ENCODE data around the gene AMMECR1. TPM values are rescaled to one million over a fixed set of nuclear protein-coding genes. Genes with fewer than 3 reads are reported as not detected.
"Not testable (repeated sequence)": the region's sequence is repeated elsewhere in the genome, so short reads cannot be mapped to it uniquely, and the experiment has no call there.

AMMECR1 gene
- total RNA-seq, 1 donor from 2014 or later: 17.8 TPM

- H3K27me3 Mint-ChIP-seq (ENCODE audit: low read depth): no peaks in the 10 kb centered on the region
- no peaks in the 10 kb centered on the region for H3K4me1 Mint-ChIP-seq (ENCODE audit: low read depth)
- no peaks in the 10 kb centered on the region for H3K36me3 Mint-ChIP-seq (ENCODE audit: low read depth)
- no peak overlapping the region for H3K27ac Mint-ChIP-seq (ENCODE audit: unreplicated experiment)
- TF ChIP-seq CTCF (IDR thresholded peaks at IDR 0.05): no peak
- no peak for DNase-seq (ENCODE audit: low spot score)
- H3K9me3 Mint-ChIP-seq (ENCODE audit: low read depth): no peaks in the 10 kb centered on the region
- no peak overlapping the region for H3K4me3 Mint-ChIP-seq (ENCODE audit: unreplicated experiment)
Measured at GRCh38 chrX:110155759-110156158, 162.1 kb downstream of the AMMECR1 start.

DNA sequence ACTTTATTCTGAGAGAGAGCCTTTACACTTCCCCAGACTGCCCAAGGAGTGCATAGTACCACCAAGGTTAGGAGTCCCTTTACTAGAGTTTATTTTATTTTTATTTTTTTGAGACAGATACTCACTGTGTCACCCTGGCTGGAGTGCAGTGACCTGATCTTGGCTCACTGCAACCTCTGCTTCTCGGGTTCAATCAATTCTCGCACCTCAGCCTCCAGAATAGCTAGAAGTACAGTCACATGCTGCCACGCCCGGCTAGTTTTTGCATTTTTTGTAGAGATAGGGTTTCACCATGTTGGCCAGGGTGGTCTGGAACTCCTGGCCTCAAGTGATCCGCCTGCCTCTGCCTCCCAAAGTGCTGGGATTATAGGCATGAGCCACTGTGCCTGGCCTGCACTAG, 163.6 kb downstream of the AMMECR1 start:
- not testable (repeated sequence) for H3K4me1 Mint-ChIP-seq (ENCODE audit: low read depth); H3K27me3 Mint-ChIP-seq (ENCODE audit: low read depth); H3K36me3 Mint-ChIP-seq (ENCODE audit: low read depth); DNase-seq (ENCODE audit: low spot score); H3K4me3 Mint-ChIP-seq (ENCODE audit: unreplicated experiment); H3K9me3 Mint-ChIP-seq (ENCODE audit: low read depth); H3K27ac Mint-ChIP-seq (ENCODE audit: unreplicated experiment)

GRCh38 chrX:110153896-110154295, 164.0 kb downstream of the AMMECR1 start:
- Mint-ChIP-seq H3K36me3 (ENCODE audit: low read depth) (no peaks in the 10 kb centered on the region), H3K27me3 (ENCODE audit: low read depth) (no peaks in the 10 kb centered on the region), H3K27ac (ENCODE audit: unreplicated experiment) (no peak overlapping the region), H3K4me1 (ENCODE audit: low read depth) (no peaks in the 10 kb centered on the region), H3K4me3 (ENCODE audit: unreplicated experiment) (no peak overlapping the region), H3K9me3 (ENCODE audit: low read depth) (no peaks in the 10 kb centered on the region)
- DNase-seq (ENCODE audit: low spot score): no peak
- no peak for TF ChIP-seq CTCF (IDR thresholded peaks at IDR 0.05)

- Mint-ChIP-seq H3K27me3 (ENCODE audit: low read depth) (no peaks in the 10 kb centered on the region), H3K9me3 (ENCODE audit: low read depth) (no peaks in the 10 kb centered on the region), H3K36me3 (ENCODE audit: low read depth) (peaks cover 2% of the 10 kb centered on the region), H3K4me3 (ENCODE audit: unreplicated experiment) (no peak overlapping the region), H3K27ac (ENCODE audit: unreplicated experiment) (no peak overlapping the region), H3K4me1 (ENCODE audit: low read depth) (no peaks in the 10 kb centered on the region)
- no peak for TF ChIP-seq CTCF (IDR thresholded peaks at IDR 0.05)
- no peak for DNase-seq (ENCODE audit: low spot score)
Measured at GRCh38 chrX:110153244-110153643, 164.6 kb downstream of the AMMECR1 start.

GRCh38 chrX:110146521-110146920, 171.4 kb downstream of the AMMECR1 start:
- Mint-ChIP-seq H3K9me3 (ENCODE audit: low read depth) (no peaks in the 10 kb centered on the region), H3K27ac (ENCODE audit: unreplicated experiment) (no peak overlapping the region), H3K4me3 (ENCODE audit: unreplicated experiment) (no peak overlapping the region)

More at GRCh38 chrX:110146521-110146920, 171.4 kb downstream of the AMMECR1 start:
- no peaks in the 10 kb centered on the region for H3K4me1 Mint-ChIP-seq (ENCODE audit: low read depth)
- no peaks in the 10 kb centered on the region for H3K27me3 Mint-ChIP-seq (ENCODE audit: low read depth)
- peaks cover 2% of the 10 kb centered on the region for H3K36me3 Mint-ChIP-seq (ENCODE audit: low read depth)
- no peak for DNase-seq (ENCODE audit: low spot score)
- TF ChIP-seq CTCF (IDR thresholded peaks at IDR 0.05): peak; percentile 82
